DOHH2 (cell line): Measurements from ENCODE around the gene FAM171A1.

ENCODE experiments used
- EZH2phosphoT487 ChIP-seq: fragments of 200-600 bp; sonication (generic); IDR thresholded peaks from 2 replicates; pipeline ENCODE4 v1.6.1; 2017; ENCODE audit warnings: borderline replicate concordance, mild to moderate bottlenecking, antibody characterized with exemption, low read length, moderate library complexity, mixed read lengths
- TF ChIP-seq, protein P1 (sequence below): fragments of 200-600 bp; sonication (generic); IDR thresholded peaks from one replicate; pipeline ENCODE4 v1.5.1; 2014; ENCODE audit warnings: antibody characterized with exemption, mild to moderate bottlenecking, low read depth, low read length; ENCODE audit not compliant: poor library complexity, severe bottlenecking

DNA sequence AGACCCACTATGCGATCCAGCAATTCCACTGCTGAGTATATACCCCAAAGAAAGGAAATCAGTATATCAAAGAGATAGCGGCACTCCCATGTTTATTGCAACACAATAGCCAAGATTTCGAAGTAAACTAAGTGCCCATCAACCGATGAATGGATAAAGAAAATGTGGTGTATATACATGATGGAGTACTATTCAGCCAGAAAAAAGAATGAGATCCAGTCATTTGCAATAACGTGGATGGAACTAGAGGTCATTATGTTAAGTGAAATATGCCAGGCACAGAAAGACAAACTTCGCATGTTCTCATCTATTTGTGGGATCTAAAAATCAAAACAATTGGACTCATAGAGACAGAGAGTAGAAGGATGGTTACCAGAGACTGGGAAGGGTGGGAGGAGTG lies 195.5 kb downstream of the FAM171A1 start:
- TF ChIP-seq, protein P1, sequence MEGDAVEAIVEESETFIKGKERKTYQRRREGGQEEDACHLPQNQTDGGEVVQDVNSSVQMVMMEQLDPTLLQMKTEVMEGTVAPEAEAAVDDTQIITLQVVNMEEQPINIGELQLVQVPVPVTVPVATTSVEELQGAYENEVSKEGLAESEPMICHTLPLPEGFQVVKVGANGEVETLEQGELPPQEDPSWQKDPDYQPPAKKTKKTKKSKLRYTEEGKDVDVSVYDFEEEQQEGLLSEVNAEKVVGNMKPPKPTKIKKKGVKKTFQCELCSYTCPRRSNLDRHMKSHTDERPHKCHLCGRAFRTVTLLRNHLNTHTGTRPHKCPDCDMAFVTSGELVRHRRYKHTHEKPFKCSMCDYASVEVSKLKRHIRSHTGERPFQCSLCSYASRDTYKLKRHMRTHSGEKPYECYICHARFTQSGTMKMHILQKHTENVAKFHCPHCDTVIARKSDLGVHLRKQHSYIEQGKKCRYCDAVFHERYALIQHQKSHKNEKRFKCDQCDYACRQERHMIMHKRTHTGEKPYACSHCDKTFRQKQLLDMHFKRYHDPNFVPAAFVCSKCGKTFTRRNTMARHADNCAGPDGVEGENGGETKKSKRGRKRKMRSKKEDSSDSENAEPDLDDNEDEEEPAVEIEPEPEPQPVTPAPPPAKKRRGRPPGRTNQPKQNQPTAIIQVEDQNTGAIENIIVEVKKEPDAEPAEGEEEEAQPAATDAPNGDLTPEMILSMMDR = no peak
- TF ChIP-seq EZH2phosphoT487 = no peak
